HCT116 (cell line): Measurements from ENCODE around the gene GTF2I. TPM values are rescaled to one million over a fixed set of nuclear protein-coding genes. Genes with fewer than 3 reads are reported as not detected.
"Not testable (repeated sequence)": the region's sequence is repeated elsewhere in the genome, so short reads cannot be mapped to it uniquely, and the experiment has no call there.

Experiments used
- ATAC-seq: fragments of 200-7000 bp; cut with Tn5 transposase; 2 replicates; pipeline ENCODE4 v1.9.1; 2020; ENCODE audit warnings: mild to moderate bottlenecking, moderate library complexity
- BruUV-seq: library from RNA; stranded (reverse); fragments of 400-500 nt; replicated peaks from 2 replicates; lab custom pipeline; 2021; lab: Mats Ljungman, UMichigan
- CTCF ChIA-PET: fragments of 300-600 bp; sonication (Branson Sonifier 250); formaldehyde crosslinking; loops from one replicate; lab custom pipeline; 2021; ENCODE audit warnings: antibody characterized with exemption; lab: Charles Lee
- POLR2A ChIA-PET: fragments of 300-600, 350-600 bp; sonication (Branson Sonifier 250); formaldehyde crosslinking; loops from one replicate; lab custom pipeline; 2021; ENCODE audit warnings: antibody characterized with exemption; lab: Charles Lee
- RAD21 ChIA-PET, 2 experiments: fragments of 300-600 bp; sonication (Branson Sonifier 250); formaldehyde crosslinking; loops; one replicate each; lab custom pipeline; 2023; ENCODE audit warnings: low total read pairs in 2 of 2; ENCODE audit not compliant: uncharacterized antibody in 2 of 2, unreplicated experiment in 2 of 2, low non-redundant PET in 1 of 2; lab: Charles Lee
- DNase-seq: peaks from one replicate; pipeline ENCODE4 v3.0.0-alpha.2; 2010; ENCODE audit warnings: low read depth, low spot score
- H2AFZ ChIP-seq: fragments of 200-600 bp; shearing (Covaris generic), sonication (generic); 2 replicates; pipeline ENCODE4 v1.6.1; 2017; ENCODE audit warnings: low read depth, mixed run types, mixed read lengths, antibody characterized with exemption, low read length; ENCODE audit not compliant: poor library complexity, severe bottlenecking
- H3K27ac ChIP-seq: 2 replicates; pipeline ENCODE4 v1.5.1; 2012; ENCODE audit warnings: low read depth, low read length
- H3K27me3 ChIP-seq: fragments of 200-600 bp; sonication (generic); 2 replicates; pipeline ENCODE4 v1.6.1; 2016; ENCODE audit warnings: mixed run types, low read length, mixed read lengths; ENCODE audit not compliant: insufficient read depth
- H3K36me3 ChIP-seq, 2 experiments: fragments of 200-500 bp in 1 of 2; fragments of 200-600 bp in 1 of 2; sonication (Bioruptor generic) in 1 of 2; sonication (generic) in 1 of 2; 2 replicates each; pipeline versions ENCODE4 v1.5.1 to v1.6.1; 2014 to 2016; ENCODE audit warnings: low read length in 2 of 2, inconsistent platforms in 1 of 2, mixed read lengths in 1 of 2, mixed run types in 1 of 2; ENCODE audit not compliant: insufficient read depth in 2 of 2, control insufficient read depth in 1 of 2
- H3K4me1 ChIP-seq, 2 experiments: fragments of 200-600 bp in 1 of 2; sonication (generic) in 1 of 2; 2 replicates each; pipeline versions ENCODE4 v1.5.1 to v1.6.1; 2012 to 2017; ENCODE audit warnings: low read length in 2 of 2, inconsistent platforms in 1 of 2, mild to moderate bottlenecking in 1 of 2, mixed read lengths in 1 of 2, mixed run types in 1 of 2, moderate library complexity in 1 of 2; ENCODE audit not compliant: insufficient read depth in 2 of 2, control insufficient read depth in 1 of 2
- H3K4me2 ChIP-seq: fragments of 200-600 bp; sonication (generic); 2 replicates; pipeline ENCODE4 v1.6.1; 2017; ENCODE audit warnings: mixed run types, low read length, mixed read lengths
- H3K4me3 ChIP-seq, 2 experiments: fragments of 200-600 bp in 1 of 2; sonication (generic) in 1 of 2; replicated peaks in 1 of 2; 2 replicates each; pipeline ENCODE4 v1.5.1; 2011 to 2016; ENCODE audit warnings: low read length in 2 of 2, control low read depth in 1 of 2, low read depth in 1 of 2, mild to moderate bottlenecking in 1 of 2, mixed read lengths in 1 of 2, mixed run types in 1 of 2
- H3K79me2 ChIP-seq: fragments of 200-600 bp; sonication (generic); 2 replicates; pipeline ENCODE4 v1.6.1; 2017; ENCODE audit warnings: mild to moderate bottlenecking, mixed run types, low read length, moderate library complexity, mixed read lengths; ENCODE audit not compliant: insufficient read depth
- H3K9ac ChIP-seq: fragments of 200-600 bp; sonication (generic); 2 replicates; pipeline ENCODE4 v1.6.1; 2016; ENCODE audit warnings: low read length, mixed read lengths
- H3K9me2 ChIP-seq: fragments of 200-600 bp; sonication (generic), shearing (Covaris generic); 2 replicates; pipeline ENCODE4 v1.6.1; 2017; ENCODE audit warnings: mixed run types, mild to moderate bottlenecking, moderate library complexity; ENCODE audit not compliant: insufficient read depth
- H3K9me3 ChIP-seq, 2 experiments: fragments of 200-500 bp in 1 of 2; fragments of 200-600 bp in 1 of 2; sonication (Bioruptor generic) in 1 of 2; sonication (generic) in 1 of 2; 2 replicates each; pipeline ENCODE4 v1.6.1; 2014 to 2017; ENCODE audit warnings: low read length in 2 of 2, mixed read lengths in 2 of 2, inconsistent platforms in 1 of 2, low read depth in 1 of 2, mild to moderate bottlenecking in 1 of 2, mixed run types in 1 of 2, moderate library complexity in 1 of 2; ENCODE audit not compliant: control insufficient read depth in 1 of 2, insufficient read depth in 1 of 2
- H4K20me1 ChIP-seq: fragments of 200-600 bp; sonication (generic), shearing (Covaris generic); 2 replicates; pipeline ENCODE4 v1.6.1; 2017; ENCODE audit warnings: mixed run types, mild to moderate bottlenecking, moderate library complexity; ENCODE audit not compliant: insufficient read depth
- intact Hi-C: fragments of 100-400 bp; cut with micrococcal nuclease; formaldehyde crosslinking; loops from 2 replicates; pipeline ENCODE4 v1.10.0; 2022
- total RNA-seq: library from RNA; stranded (reverse); gene quantifications from one replicate; pipeline ENCODE4 v1.2.1, GENCODE V29; 2021; ENCODE audit not compliant: unreplicated experiment

GTF2I gene
- total RNA-seq, 1 experiment from 2014 or later: 164 TPM

- H3K4me2 ChIP-seq, DNase-seq, H4K20me1 ChIP-seq, CTCF ChIA-PET, H2AFZ ChIP-seq, H3K4me3 ChIP-seq, BruUV-seq, H3K4me1 ChIP-seq, intact Hi-C loops, H3K27ac ChIP-seq, H3K27me3 ChIP-seq, H3K9me3 ChIP-seq, RAD21 ChIA-PET, ATAC-seq, H3K9me2 ChIP-seq, H3K79me2 ChIP-seq, H3K9ac ChIP-seq, POLR2A ChIA-PET, H3K36me3 ChIP-seq: not testable (repeated sequence)
These were observed 96.5 kb downstream of the GTF2I start for GRCh38 chr7:74753921-74754482.

- intact Hi-C loops, CTCF ChIA-PET, H3K27ac ChIP-seq, H3K79me2 ChIP-seq, H3K9me2 ChIP-seq, RAD21 ChIA-PET, H3K4me1 ChIP-seq, H3K27me3 ChIP-seq, H3K4me3 ChIP-seq, H4K20me1 ChIP-seq, H2AFZ ChIP-seq, DNase-seq, H3K4me2 ChIP-seq, H3K36me3 ChIP-seq, POLR2A ChIA-PET, H3K9me3 ChIP-seq, H3K9ac ChIP-seq, BruUV-seq: not testable (repeated sequence)
- ATAC-seq: 0 out of 2 replicates have a peak, but pooled peaks have one; percentile 34
These were observed 99.2 kb downstream of the GTF2I start for GRCh38 chr7:74756673-74757072.

GRCh38 chr7:74758268-74758667, 100.8 kb downstream of the GTF2I start:
- DNase-seq, ATAC-seq, H4K20me1 ChIP-seq, CTCF ChIA-PET, H3K36me3 ChIP-seq, POLR2A ChIA-PET, H3K4me1 ChIP-seq, H3K4me3 ChIP-seq, H3K4me2 ChIP-seq, BruUV-seq, H2AFZ ChIP-seq, H3K27ac ChIP-seq, H3K9me2 ChIP-seq, intact Hi-C loops, RAD21 ChIA-PET, H3K9me3 ChIP-seq, H3K27me3 ChIP-seq, H3K79me2 ChIP-seq, H3K9ac ChIP-seq: not testable (repeated sequence)

- intact Hi-C loops, RAD21 ChIA-PET, ATAC-seq, BruUV-seq, H3K4me3 ChIP-seq, H3K9me3 ChIP-seq, H4K20me1 ChIP-seq, CTCF ChIA-PET, H3K36me3 ChIP-seq, H3K79me2 ChIP-seq, H2AFZ ChIP-seq, H3K9ac ChIP-seq, DNase-seq, H3K9me2 ChIP-seq, H3K27ac ChIP-seq, POLR2A ChIA-PET, H3K4me2 ChIP-seq, H3K4me1 ChIP-seq, H3K27me3 ChIP-seq: not testable (repeated sequence)
These were observed 101.5 kb downstream of the GTF2I start for GRCh38 chr7:74758982-74759381.
